Myocyte (in vitro differentiated cells): ENCODE measurements around the gene BCAR1. TPM values are rescaled to one million over a fixed set of nuclear protein-coding genes. Genes with fewer than 3 reads are reported as not detected.
A peak's percentile ranks its signal among the peaks of the same experiment; 100 is the strongest.
"Not testable (repeated sequence)": the region's sequence is repeated elsewhere in the genome, so short reads cannot be mapped to it uniquely, and the experiment has no call there.

Experiments
- DNase-seq: peaks from one replicate; pipeline ENCODE4 v3.0.0-alpha.2; 2012; ENCODE audit warnings: low read depth
- total RNA-seq: library from RNA; depleted of rRNA; stranded (reverse); fragments of >200 nt; gene quantifications from 2 replicates; pipeline ENCODE4 v1.2.3, GENCODE V29; 2014

Gene BCAR1
- total RNA-seq, 1 donor from 2014 or later: 104 TPM

DNA sequence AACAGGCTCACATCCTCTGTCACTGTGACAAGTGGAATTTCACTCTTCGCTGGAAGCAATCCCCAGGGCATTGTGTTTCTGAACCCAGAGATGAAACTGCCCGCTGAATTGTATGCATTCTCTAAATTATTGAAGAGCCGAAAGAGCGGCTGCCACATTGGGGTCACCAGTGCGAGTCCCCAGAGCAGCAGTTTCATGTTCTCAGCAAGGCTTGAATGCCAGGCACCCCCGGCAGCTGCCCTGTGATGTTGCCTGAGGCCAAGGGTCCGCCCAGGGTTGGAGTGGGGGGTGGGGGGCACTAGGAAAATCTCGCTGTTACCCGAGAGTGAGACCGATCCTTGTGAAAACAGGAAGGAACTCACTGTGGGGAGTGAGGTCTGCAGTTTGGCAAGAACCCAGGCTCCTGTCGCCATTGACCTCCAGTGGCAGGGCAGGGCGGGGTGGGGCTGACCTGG, 20.7 kb upstream of the BCAR1 start:
- no peak for DNase-seq

DNA sequence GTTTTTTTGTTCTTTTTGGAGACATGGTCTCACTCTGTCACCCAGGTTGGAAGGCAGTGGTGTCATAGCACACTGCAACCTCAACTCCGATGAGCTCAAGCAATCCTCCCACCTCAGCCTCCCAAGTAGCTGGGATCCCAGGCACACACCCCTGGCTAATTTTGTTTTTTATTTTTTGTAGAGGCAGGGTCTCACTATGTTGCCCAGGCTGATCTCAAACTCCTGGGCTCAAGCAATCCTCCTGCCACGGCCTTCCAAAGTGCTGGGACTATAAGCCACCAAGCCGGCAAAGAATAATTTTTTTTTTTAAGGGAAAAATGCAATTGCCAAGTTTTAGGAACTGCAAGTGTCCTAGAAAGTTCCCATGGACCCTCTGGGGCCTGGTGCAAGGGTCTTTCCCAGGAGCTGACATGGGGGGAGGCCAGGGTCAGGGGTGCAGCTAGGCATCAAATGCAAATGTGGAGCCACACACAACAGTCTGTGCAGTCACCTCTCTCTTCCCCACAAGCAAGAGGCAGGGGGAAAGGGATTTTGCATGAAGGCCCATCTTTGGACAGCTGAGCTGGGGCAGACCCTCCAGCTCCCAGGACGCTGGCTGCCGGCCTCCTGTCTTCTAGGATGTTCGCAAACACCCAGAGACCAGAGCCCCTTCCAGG, 20.1 kb upstream of the BCAR1 start:
- no peak for DNase-seq

DNA sequence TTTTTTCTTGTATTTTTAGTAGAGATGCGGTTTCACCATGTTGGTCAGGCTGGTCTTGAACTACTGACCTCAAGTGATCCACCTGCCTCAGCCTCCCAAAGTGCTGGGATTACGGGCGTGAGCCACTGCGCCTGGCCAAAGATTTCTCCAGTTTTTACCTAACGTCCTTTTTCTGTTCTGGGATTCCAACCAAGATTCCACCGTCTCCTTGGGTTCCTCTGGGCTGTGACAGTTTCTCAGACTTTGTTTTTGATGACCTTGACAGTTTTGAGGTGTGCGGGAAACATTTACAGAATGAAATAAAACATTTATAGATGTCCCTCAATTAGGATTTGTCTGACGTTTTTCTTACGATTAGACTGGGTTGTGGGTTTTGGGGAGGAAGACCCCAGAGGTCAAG, 17.9 kb upstream of the BCAR1 start:
- DNase-seq: not testable (repeated sequence)

DNA sequence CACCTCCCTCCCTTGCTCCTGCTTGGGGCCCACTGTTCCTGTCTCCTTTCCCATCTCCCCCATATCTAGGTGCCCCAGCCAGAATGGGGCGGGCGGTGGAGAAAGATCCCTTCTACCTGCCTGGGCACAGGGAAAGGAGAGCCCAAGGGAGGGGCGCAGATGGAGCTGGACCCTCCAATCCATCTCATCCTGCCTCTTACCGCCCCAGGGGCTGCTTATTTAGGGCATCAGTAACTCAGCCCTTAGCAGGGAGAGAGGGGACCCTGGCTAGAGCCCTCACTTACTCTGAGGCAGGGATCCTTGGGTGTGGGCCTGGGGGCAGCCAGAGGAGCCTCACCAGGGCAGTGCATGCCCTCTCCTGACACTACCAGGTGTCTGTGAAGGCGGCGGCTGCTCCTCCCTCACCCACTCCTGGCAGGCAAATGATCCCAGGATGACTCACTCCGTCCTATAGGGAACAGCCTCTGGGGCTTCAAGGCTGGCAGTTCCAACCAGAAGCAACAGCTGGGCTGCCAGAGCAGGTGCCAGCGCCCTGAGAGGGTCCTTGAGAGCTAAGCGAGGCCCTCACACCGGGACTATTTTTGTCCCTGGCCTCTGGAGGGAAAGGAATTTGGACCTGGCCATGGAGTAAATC, 16.3 kb upstream of the BCAR1 start:
- DNase-seq: peak; percentile 98

DNA sequence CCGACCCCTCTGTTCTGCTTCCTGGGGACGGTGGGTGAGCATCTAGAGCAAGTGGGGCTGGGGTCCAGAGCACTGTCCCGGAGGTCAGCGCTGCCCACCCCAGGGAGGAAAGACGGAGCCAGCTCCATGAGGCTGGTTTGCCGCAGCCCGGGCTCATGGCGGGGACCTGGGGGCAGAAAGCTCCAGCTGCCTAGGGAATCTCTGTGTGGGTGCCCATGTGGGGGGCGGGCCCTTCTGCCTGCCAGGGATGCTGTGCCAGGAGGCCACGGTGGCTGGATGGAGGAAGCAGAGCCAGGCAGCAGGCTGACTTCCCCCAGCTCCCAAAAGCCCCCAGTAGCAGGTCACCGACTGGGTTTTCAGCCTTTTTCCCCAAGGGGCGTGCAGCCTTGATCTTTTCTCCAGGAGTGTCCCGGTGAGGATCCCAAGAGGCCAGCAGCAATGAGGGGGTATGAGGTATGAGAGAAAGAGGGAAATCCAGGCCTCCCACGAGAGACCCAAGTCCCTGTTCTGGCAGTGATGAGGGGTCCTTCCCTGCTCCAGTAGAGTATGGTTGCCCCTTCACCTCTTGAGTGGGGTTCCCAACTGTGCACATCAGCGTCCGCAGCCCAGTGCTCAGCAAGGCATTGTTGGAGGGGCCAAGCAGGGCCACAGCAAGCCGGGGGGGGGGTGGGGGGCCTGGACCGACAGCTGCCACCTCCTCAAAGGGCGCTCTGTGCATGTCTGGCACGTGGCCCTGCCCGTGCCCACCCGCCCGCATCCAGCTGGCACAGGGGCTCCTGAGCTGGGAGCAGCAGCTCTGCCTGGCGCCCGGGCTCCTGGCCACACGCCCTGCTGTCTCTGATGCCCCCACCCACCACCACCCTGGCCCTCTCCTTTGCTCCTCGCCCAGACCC, 15.6 kb upstream of the BCAR1 start:
- no peak for DNase-seq

DNA sequence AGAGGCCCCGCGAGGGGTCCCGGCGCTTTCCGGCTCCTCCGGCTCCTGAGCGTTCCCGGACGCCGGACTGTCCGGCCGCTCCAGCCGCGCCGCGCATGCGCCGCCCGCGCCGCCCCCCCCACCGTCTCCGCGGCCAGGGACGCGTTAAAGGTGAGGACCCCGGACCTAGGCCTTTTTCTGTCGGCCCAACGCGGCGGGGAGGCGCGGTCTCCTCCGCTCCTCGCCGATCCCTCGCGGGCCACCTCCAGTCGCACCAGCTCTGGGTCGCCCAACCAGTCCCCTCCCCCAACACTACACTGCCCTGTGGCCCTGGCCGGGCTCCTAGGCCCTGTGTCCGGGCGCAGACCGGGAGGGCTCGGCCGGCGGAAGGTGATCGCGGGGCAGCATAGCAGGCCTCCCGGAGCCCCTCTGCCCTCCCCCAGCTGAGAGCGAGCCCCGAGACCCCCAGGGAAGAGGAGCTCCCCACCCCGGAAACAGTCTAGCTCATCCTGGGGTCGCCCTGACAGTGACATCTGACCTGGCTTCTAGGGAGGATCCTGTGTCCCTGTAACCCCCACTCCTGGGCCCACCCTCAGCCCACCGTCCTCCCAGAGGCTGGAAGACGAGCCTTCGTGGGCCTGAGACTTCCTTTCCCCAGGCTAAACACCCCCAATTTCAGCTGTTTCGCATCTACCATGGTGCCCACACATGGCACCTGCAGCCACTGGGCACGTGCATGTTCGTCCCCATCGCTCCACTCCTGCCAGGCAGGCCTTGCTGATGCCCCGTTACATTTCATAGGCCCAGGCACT, 14.7 kb upstream of the BCAR1 start:
- DNase-seq: peak; percentile 84

DNA sequence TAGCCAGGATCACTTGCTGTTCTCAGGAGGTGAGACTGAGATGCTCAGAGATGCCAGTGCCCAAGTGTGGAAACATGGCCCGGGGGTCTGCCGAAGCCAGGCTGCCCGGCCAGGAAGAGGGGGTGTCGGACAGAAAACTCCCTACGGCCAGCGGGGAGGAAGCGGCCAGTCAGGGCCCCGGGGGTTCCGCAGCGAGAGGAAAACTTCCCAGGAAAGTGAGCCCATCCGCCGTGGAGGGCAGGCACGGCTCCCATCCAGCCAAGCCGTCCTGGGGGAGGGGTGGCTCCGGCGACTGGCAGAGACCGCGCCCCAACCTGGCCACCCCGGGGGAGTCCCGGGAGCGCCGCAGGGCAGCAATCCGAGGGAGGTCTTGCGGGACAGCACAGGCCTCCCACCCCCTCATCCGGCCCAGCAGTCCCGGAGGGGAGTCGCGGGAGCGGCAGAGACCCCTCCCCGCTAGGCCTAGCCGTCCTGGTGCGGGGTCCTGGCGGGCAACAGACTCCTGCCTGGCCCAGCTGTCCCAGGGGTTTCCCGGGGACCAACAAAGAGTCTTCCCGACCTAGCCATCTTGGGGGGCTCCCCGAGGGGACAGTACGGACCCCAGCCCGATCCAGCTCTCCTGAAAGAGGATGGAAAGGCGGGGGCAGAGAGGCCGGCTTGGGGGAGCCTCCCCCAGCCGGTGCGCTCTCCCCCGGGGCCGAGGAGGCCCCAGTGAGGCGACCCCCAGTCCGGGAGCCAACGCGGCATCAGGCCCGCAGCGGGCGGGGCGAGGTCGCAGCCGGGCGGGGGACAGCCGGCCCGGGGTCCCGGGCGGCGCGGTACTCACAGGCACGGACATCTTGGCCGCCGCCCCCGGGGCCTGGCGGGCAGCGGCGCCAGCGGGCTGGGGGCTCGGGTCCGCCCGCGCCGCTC, 13.8 kb upstream of the BCAR1 start:
- DNase-seq: no peak

DNA sequence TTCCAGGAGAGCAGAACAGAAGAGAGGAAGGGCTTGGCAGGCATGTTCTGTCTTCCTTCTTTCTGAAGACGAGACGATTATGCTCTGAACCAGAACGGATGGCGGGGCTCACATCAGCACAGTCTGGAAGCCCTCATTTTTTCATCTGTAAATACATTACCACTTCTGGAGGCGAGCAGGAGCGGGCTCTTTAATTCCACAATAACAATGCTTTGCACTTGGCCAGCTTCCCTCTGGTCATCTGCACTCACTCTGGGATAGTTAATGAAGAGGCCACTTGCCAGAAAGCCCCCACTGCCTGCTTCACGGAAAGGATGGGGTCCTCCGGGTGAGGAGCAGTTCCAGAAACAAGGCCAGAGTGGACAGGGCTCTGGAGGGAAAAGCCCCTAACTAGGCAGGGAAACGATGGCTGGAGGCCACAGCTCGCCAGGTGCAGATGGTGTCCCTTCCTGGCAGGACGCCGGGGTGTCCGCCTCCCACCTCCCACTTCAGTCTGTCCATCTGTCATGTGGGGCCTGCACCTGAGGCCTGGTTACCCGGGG, 13.1 kb upstream of the BCAR1 start:
- DNase-seq: peak; percentile 51

DNA sequence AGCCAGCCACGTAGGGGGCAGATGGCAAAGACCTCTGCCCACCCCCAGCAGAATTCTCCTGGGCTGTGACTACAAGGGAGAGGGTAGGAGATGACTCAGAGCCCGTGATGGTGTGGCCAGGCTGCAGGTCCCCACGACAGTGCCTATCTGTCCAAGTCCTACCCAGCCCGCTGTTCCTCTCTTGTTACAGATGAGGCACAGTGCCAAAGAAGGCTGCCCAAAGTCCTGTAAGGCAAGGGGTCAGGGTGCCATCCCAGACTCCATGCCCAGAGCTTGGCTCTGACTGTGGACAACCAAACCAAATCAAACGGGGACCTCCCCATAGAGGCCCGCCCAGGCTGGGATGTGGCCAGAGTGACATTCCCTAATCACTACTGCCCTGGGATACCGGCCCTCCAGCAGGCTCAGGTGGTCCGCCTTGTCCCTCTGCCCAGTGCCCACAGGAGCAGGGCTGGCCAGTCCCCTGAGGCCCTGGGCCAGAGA, 12.6 kb upstream of the BCAR1 start:
- peak; percentile 92 for DNase-seq

DNA sequence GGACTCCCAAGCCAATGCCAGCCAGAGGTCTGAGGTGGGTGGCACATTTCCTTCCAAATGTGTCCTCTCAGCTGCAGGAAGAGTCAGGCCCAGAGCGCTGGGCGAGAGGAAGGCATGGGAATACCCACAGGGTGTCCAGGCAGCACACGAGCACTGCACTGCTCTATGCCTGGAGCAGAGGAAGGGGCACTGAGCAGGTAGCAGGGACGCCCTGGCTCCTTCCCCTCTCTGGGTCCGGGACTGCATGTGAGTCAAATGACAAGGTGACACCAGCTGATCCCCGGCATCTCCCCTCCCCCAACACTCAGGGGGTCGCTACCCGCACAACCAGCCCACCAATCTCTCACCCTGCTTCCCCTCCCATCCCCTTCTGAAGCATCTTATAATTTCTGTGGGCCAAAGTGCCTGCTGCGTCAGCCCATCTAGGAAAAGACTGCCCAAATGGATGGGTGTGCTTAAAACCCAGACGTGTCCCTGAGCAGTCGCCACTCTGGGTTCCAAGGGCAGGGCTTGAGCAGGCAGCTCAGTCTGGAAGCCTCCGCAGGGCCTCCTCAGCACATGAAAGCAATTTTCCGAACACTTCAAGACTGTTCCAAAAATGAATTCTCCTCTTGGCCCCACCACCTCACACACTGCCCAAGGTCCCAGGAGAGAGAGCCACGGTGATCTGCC, 12.0 kb upstream of the BCAR1 start:
- DNase-seq: no peak

DNA sequence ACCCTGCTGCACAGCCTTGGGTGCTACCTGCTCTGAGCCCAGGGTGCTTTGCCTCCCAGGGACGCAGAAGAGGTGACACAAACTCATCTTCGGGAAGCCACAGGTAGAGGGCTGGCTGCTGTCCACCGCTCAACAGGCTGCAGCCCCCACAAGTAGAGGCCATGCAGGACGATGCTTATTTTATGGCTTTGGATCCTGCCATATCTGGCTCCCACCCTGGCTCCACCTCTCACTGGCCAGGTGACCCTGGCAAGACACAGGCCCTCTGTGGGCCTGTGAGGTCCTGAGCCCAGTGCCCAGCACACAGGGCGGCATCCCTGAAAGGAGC, 11.3 kb upstream of the BCAR1 start:
- DNase-seq: no peak

DNA sequence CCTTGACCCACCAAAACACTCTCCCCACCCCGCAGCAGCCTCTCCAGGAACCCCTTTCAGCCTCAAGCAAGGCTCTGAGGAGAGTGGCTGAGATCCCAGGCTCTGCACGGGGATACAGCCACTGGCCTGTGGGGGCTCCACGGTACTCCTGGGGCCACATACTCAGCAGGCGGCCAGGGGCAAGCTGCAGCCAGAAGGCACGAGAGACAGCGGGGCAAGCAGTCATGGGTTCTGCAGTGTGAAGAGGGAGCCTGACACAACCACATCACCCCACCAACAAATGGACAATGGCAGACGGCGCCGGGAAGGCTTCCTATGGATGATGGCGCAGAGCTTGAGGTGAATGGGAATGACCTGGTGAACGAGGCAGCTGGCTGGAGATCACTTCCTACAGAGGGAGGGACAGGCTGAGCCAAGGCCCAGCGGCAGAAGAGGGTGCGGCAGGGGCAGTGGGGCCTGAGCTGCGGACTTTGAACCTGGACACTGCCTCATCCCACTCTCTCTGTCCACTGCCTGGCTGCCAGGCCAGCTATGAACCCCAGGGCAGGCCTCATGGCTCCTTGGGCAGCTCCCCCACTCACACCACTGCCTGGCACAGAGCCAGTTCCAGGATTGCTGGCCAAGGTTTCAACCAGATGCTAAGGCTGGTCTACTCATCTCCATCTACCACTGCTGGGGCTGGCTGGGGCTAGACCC, 10.8 kb upstream of the BCAR1 start:
- DNase-seq: no peak

DNA sequence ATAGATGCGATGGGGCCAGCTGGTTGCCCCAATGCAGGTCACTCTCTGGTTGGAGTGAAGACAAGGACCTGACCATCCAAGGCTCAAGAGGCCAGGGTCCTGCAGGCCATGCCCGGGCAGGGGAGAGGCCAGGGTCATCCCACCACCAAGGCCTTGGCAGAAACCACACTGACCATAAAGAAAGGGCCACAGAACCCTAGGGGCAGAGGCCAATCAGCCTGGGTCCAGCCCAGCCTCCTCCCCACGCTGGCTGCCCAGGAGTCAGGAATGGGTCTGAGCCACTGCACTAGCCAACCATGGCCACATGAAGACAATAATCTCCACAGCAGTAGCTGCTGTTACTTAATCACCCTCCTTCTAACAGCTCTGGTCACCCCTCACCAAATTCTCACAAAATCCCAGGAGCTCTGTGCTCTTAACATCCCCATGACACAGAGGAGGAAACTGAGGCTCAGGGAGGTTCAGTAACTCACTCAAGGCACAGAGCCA, 10.2 kb upstream of the BCAR1 start:
- DNase-seq: no peak

DNA sequence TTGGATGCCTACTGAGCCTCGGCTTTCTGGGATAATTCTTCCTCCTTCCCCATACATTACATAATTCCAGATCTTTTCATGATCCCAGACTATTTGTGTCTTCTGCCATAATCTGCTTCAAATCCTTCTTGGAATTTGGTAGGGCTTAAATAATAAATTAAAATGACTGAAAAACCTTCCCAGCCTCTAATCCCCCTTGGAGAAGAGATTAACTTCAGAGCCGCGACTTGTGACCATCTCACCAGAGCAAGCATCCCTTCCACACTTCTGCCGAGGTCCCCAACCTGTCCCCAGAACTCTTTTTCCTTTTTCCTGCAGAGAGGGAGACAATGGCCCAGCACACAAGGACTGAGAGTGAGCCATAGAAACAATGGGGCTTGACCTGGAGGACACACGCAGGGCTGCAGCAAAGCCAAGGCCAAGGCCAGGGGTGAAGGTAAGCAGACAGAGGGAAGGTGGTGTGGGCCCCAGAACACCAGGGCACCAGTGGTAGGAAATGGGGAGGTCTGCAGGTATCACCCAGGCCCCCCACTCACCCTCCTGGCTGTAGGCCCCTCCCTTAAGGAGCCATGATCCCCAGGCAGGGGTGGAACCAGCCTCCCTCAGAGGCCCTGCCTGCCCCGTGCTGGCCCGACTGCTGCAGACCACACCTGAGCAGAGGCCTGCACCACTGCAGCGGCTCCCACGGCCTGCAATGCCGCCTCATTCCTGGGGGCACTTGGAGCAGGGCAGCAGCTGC, 9.6 kb upstream of the BCAR1 start:
- no peak for DNase-seq

DNA sequence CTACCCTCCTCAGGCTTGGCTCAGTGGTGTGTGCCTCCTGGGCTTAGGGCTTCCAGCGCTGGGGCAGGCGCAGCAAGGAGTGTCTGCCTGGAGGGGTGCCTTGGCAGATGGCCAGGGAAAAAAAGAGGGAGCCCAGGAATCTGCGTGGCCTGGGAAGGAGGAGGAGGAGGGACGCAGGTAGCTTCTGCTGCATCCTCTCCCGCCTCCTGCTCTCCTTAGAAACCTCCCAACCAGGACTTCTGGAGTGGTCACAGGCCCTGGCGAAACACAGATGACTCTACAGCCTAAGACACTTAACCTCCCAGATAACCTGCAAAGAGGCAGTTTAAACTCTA, 7.3 kb upstream of the BCAR1 start:
- DNase-seq: no peak

DNA sequence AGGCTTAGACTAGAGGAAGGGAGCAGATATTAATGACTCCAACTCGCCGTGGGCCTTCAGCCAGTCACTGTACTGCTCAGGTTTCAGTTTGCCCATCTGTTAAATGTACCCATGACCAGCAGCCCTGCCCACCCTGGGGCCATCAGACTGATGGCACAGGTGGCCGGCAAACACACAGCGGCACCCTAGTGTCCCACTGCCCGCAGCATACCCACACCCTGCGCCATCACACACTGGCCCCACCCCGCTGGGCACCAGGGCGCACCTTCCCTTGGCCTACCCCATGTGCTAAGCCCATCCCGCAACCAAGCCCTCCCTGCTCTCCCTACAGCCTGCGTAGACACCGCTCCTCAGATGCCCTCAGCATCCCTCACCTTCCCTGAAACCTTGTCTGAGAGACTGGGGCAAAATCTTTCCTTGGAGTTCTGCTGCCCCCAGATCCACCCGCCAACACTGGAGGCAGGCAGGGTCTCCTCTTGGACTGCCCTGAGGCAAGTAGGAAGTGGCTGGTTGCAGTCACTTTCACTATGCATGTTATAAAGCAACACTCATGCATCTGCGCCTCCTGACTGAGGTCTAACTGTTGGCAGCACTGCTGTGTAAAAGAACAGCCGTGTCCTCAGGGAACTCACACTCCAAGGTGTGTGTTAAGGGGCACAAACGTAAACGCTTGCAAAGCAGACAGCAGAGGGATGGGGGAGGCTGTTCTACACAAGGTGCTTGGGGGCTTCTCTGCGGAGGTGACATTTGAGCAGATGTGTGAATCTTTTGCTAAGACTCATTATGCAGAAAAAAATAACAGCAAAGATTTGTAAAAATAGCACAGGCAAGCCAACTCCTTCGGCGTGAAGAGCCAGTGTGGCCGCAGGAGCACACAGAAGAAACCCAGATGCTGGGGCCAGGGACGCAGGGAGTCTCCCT, 6.7 kb upstream of the BCAR1 start:
- DNase-seq: no peak
